Subcutaneous adipose tissue (tissue), 4 donors: ENCODE measurements around the gene SLIT3. TPM values are rescaled to one million over a fixed set of nuclear protein-coding genes. Genes with fewer than 3 reads are reported as not detected.

Source experiments
- CTCF ChIP-seq: fragments of 450-650 bp; IDR thresholded peaks from one replicate; pipeline ENCODE4 v1.5.1; 2016; ENCODE audit warnings: low read depth, mild to moderate bottlenecking, control low read depth, antibody characterized with exemption, moderate library complexity
- total RNA-seq, 4 donors: library from RNA; depleted of rRNA; stranded (reverse); fragments of >200 nt; gene quantifications; one replicate each; pipeline ENCODE4 v1.1.0, GENCODE V29; 2016

The SLIT3 gene
- total RNA-seq, 4 donors from 2014 or later: 48.1 to 163 (median 83.2) TPM

GRCh38 chr5:169121630-169122420 is 179.1 kb downstream of the SLIT3 start:
- TF ChIP-seq CTCF: no peak

- no peak for TF ChIP-seq CTCF
Observed at GRCh38 chr5:169119288-169120048, 181.5 kb downstream of the SLIT3 start.

GRCh38 chr5:169116961-169117461 is 183.9 kb downstream of the SLIT3 start:
- TF ChIP-seq CTCF: no peak

- TF ChIP-seq CTCF: no peak
Observed at GRCh38 chr5:169115461-169116124, 185.3 kb downstream of the SLIT3 start.

- no peak for TF ChIP-seq CTCF
Observed at GRCh38 chr5:169114466-169115065, 186.4 kb downstream of the SLIT3 start.

GRCh38 chr5:169112016-169112415 is 188.9 kb downstream of the SLIT3 start:
- no peak for TF ChIP-seq CTCF
